Endothelial cell of umbilical vein (primary cell): ENCODE data around the gene MYH10. TPM values are rescaled to one million over a fixed set of nuclear protein-coding genes. Genes with fewer than 3 reads are reported as not detected.

Experiments
- BruUV-seq: library from RNA; stranded (reverse); fragments of 400-500 nt; replicated peaks from 2 replicates; lab custom pipeline; 2021; lab: Mats Ljungman, UMichigan
- CTCF ChIA-PET: fragments of 300-600, 350-600 bp; sonication (Branson Sonifier 250); formaldehyde crosslinking; loops from one replicate; lab custom pipeline; 2021; ENCODE audit warnings: antibody characterized with exemption, inconsistent platforms; lab: Charles Lee
- POLR2A ChIA-PET: fragments of 300-600, 350-600 bp; sonication (Branson Sonifier 250); formaldehyde crosslinking; loops from one replicate; lab custom pipeline; 2021; ENCODE audit warnings: antibody characterized with exemption, inconsistent platforms; lab: Charles Lee
- DNase-seq: peaks from one replicate; pipeline ENCODE4 v3.0.0-alpha.2; 2011; ENCODE audit warnings: low read depth, low spot score
- FAIRE-seq: peaks from 2 replicates; lab custom pipeline; 2011; peaks lifted over from hg19 to GRCh38; lab: Jason Lieb, UNC
- H2AFZ ChIP-seq: 2 replicates; pipeline ENCODE4 v1.6.0; 2012; ENCODE audit warnings: low read depth, low read length, control low read depth, inconsistent platforms
- H3K27ac ChIP-seq: 2 replicates; pipeline ENCODE4 v1.5.1; 2011; ENCODE audit warnings: low read depth, mild to moderate bottlenecking, control low read depth, low read length, moderate library complexity; ENCODE audit not compliant: insufficient read depth
- H3K27me3 ChIP-seq, 2 experiments: 2 replicates each; pipeline versions ENCODE4 v1.6.0 to v1.6.1; 2011; ENCODE audit warnings: low read length in 2 of 2, mixed read lengths in 1 of 2; ENCODE audit not compliant: control insufficient read depth in 2 of 2, insufficient read depth in 2 of 2
- H3K36me3 ChIP-seq, 2 experiments: 2 replicates in 1 of 2; 3 replicates in 1 of 2; pipeline ENCODE4 v1.5.1; 2011; ENCODE audit warnings: low read length in 2 of 2, mild to moderate bottlenecking in 1 of 2, moderate library complexity in 1 of 2; ENCODE audit not compliant: control insufficient read depth in 2 of 2, insufficient read depth in 2 of 2; ENCODE audit errors: extremely low read depth in 1 of 2
- H3K4me1 ChIP-seq: 3 replicates; pipeline ENCODE4 v1.5.1; 2011; ENCODE audit warnings: mild to moderate bottlenecking, low read length; ENCODE audit not compliant: control insufficient read depth, insufficient read depth; ENCODE audit errors: extremely low read depth
- H3K4me2 ChIP-seq: 2 replicates; pipeline ENCODE4 v1.6.1; 2011; ENCODE audit warnings: low read length, control low read depth, mixed read lengths; ENCODE audit not compliant: insufficient read depth
- H3K4me3 ChIP-seq, 3 experiments: fragments of 200-600 bp in 1 of 3; sonication (generic), shearing (Covaris generic) in 1 of 3; replicated peaks in 1 of 3; 2 replicates each; pipeline ENCODE4 v1.5.1; 2011 to 2016; ENCODE audit warnings: control low read depth in 3 of 3, low read length in 3 of 3, mild to moderate bottlenecking in 2 of 3, inconsistent platforms in 1 of 3, low read depth in 1 of 3, moderate library complexity in 1 of 3; ENCODE audit not compliant: insufficient read depth in 1 of 3
- H3K79me2 ChIP-seq: 2 replicates; pipeline ENCODE4 v1.6.0; 2012; ENCODE audit warnings: low read length, inconsistent platforms; ENCODE audit not compliant: control insufficient read depth, insufficient read depth
- H3K9ac ChIP-seq: replicated peaks from 2 replicates; pipeline ENCODE3; 2011; ENCODE audit warnings: low read length, control low read depth; ENCODE audit not compliant: insufficient read depth; ENCODE audit errors: extremely low read depth
- H3K9me1 ChIP-seq: replicated peaks from 3 replicates; pipeline ENCODE4 v1.6.0; 2011; ENCODE audit warnings: mild to moderate bottlenecking, low read length; ENCODE audit not compliant: control insufficient read depth, insufficient read depth; ENCODE audit errors: extremely low read depth
- H3K9me3 ChIP-seq: replicated peaks from 2 replicates; pipeline ENCODE4 v1.5.1; 2012; ENCODE audit warnings: low read length, inconsistent platforms; ENCODE audit not compliant: control insufficient read depth, insufficient read depth
- H4K20me1 ChIP-seq: replicated peaks from 2 replicates; pipeline ENCODE3; 2011; ENCODE audit warnings: mild to moderate bottlenecking, low read length; ENCODE audit not compliant: control insufficient read depth, insufficient read depth; ENCODE audit errors: extremely low read depth
- EZH2 ChIP-seq: IDR thresholded peaks from 2 replicates; pipeline ENCODE4 v1.6.1; 2012; ENCODE audit warnings: borderline replicate concordance, low read depth, mild to moderate bottlenecking, moderate library complexity, low read length, inconsistent platforms; ENCODE audit not compliant: severe bottlenecking
- FOS ChIP-seq: IDR thresholded peaks from 2 replicates; pipeline ENCODE4 v1.6.1; 2011; ENCODE audit warnings: mild to moderate bottlenecking, low read length, moderate library complexity, borderline replicate concordance; ENCODE audit not compliant: insufficient read depth
- GATA2 ChIP-seq: IDR thresholded peaks from 2 replicates; pipeline ENCODE4 v1.7.0; 2011; ENCODE audit warnings: low read depth, mild to moderate bottlenecking, moderate library complexity, mixed read lengths, low read length; ENCODE audit not compliant: insufficient read length, insufficient read depth
- JUN ChIP-seq: IDR thresholded peaks from 2 replicates; pipeline ENCODE4 v1.6.1; 2011; ENCODE audit warnings: borderline replicate concordance, low read depth; ENCODE audit not compliant: insufficient read length, insufficient read depth
- MAX ChIP-seq: IDR thresholded peaks from 2 replicates; pipeline ENCODE4 v1.6.1; 2011; ENCODE audit not compliant: insufficient read depth, insufficient read length
- MYC ChIP-seq: IDR thresholded peaks from one replicate; pipeline ENCODE4 v1.6.1; 2011; ENCODE audit warnings: mild to moderate bottlenecking, low read depth, low read length
- POLR2A ChIP-seq: IDR thresholded peaks from 2 replicates; pipeline ENCODE4 v1.6.1; 2012; ENCODE audit warnings: low read depth, mild to moderate bottlenecking, control low read depth, low read length
- POLR2AphosphoS5 ChIP-seq: IDR thresholded peaks from 2 replicates; pipeline ENCODE4 v1.6.1; 2012; ENCODE audit warnings: low read depth, mild to moderate bottlenecking, control low read depth, low read length, moderate library complexity; ENCODE audit not compliant: insufficient read depth
- dilution Hi-C: fragments of 300-500 bp; cut with MboI; formaldehyde crosslinking; loops from one replicate; pipeline ENCODE4 v1.15.0; 2019; ENCODE audit warnings: low sequenced_read_pairs; ENCODE audit not compliant: extremely low pct_ligation_motif_present
- intact Hi-C: fragments of 100-400 bp; cut with micrococcal nuclease; formaldehyde crosslinking; loops from one replicate; pipeline ENCODE4 v1.10.0; 2022
- polyA plus RNA-seq, 4 experiments: library from polyadenylated mRNA; depleted of rRNA in 3 of 4; stranded (reverse) in 3 of 4; unstranded in 1 of 4; fragments of >200 nt; gene quantifications; 2 replicates each; pipeline versions ENCODE4 v1.2.1 to v1.2.3, GENCODE V29; 2011 to 2012; ENCODE audit warnings: missing spikeins in 1 of 4
- total RNA-seq: library from RNA; stranded (reverse); gene quantifications from 2 replicates; pipeline ENCODE4 v1.2.3, GENCODE V29; 2021
- TF ChIP-seq, protein P1 (sequence below), 2 donors: IDR thresholded peaks; 1 replicate in 1 of 2; 2 replicates in 1 of 2; pipeline ENCODE4 v1.5.1; 2011; ENCODE audit warnings: low read length in 2 of 2, mild to moderate bottlenecking in 2 of 2, moderate library complexity in 2 of 2, control low read depth in 1 of 2, inconsistent platforms in 1 of 2, low read depth in 1 of 2; ENCODE audit not compliant: insufficient read depth in 1 of 2; ENCODE audit errors: extremely low read depth in 1 of 2

Gene MYH10
- total and polyA plus RNA-seq, 2 donors (not counting 3 experiments of a cell fraction or from before 2014, with no cell fraction given): 73.4 to 232 TPM

DNA sequence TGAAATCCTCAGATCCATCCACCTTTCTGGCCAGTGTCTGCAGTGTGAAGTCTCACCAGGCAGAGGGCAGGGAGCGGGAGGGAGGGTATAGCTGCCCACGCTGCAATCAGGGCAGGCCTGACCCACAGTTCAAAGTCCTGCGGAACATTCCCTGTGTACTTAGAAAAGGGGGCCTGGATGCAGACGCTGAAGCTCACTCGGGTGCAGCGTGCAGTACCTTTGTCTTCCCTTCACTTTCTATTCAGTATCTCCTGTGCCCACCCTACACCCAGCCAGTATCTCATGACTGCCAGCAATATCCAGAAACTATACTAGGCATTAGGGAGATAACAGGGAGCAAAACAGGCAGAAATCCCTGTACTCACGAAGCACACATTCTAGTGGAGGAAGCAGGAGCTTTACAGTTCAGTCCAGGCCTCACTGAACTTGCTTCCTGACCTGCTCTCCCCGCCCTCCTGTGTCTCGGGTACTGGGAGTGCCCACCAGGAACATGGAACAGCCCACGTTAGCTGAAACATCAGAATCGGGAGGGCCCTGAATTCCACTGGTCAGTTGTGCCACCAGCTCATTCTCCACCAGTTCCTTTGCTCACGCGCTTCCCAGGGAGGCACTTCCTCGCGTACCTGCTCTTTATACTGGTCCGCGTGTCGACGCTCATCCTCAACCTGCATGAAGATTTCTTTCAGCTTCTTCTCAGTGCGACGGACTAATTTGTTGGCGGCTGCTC, 152.6 kb downstream of the MYH10 start:
- no peaks in the 10 kb centered on the region for H4K20me1 ChIP-seq

More for the DNA sequence above, 152.6 kb downstream of the MYH10 start:
- no peak overlapping the region for H3K9ac ChIP-seq
- no peaks in the 10 kb centered on the region for H3K27me3 ChIP-seq
- no peaks in the 10 kb centered on the region for H3K9me1 ChIP-seq
- peaks cover 22 to 80% of the 10 kb centered on the region in 2 experiments for H3K36me3 ChIP-seq
- no peak for FAIRE-seq
- no peak overlapping the region for H3K4me2 ChIP-seq
- H3K27ac ChIP-seq: no peak overlapping the region
- H3K4me1 ChIP-seq: no peaks in the 10 kb centered on the region
- H3K9me3 ChIP-seq: no peaks in the 10 kb centered on the region
- no peaks in the 10 kb centered on the region for H3K79me2 ChIP-seq
- no peak overlapping the region for H3K4me3 ChIP-seq
- DNase-seq: no peak
- intact Hi-C loops: no loop called here
- dilution Hi-C loops: no loop called here
- no TSS peak for BruUV-seq
- TF ChIP-seq POLR2A (no peak), MAX (no peak), GATA2 (no peak), JUN (no peak), POLR2AphosphoS5 (no peak), FOS (no peak), MYC (no peak), EZH2 (no peak)
- TF ChIP-seq, protein P1, sequence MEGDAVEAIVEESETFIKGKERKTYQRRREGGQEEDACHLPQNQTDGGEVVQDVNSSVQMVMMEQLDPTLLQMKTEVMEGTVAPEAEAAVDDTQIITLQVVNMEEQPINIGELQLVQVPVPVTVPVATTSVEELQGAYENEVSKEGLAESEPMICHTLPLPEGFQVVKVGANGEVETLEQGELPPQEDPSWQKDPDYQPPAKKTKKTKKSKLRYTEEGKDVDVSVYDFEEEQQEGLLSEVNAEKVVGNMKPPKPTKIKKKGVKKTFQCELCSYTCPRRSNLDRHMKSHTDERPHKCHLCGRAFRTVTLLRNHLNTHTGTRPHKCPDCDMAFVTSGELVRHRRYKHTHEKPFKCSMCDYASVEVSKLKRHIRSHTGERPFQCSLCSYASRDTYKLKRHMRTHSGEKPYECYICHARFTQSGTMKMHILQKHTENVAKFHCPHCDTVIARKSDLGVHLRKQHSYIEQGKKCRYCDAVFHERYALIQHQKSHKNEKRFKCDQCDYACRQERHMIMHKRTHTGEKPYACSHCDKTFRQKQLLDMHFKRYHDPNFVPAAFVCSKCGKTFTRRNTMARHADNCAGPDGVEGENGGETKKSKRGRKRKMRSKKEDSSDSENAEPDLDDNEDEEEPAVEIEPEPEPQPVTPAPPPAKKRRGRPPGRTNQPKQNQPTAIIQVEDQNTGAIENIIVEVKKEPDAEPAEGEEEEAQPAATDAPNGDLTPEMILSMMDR (IDR thresholded peaks at IDR 0.05; ENCODE audit: extremely low read depth in 1 of 2, insufficient read depth in 1 of 2, low read depth in 1 of 2, low read length in 2 of 2): no peak
- ChIA-PET POLR2A (no interaction called here), CTCF (no interaction called here)
- no peak overlapping the region for H2AFZ ChIP-seq
